ENCODE results near the gene NHSL1. TPM values are rescaled to one million over a fixed set of nuclear protein-coding genes. Genes with fewer than 3 reads are reported as not detected.

NHSL1 gene
- total and polyA plus RNA-seq, 2 donors (not counting 3 experiments of a cell fraction or from before 2014, with no cell fraction given): 24.8 to 55.0 TPM

GRCh38 chr6:138383776-138384175 lies 115.5 kb downstream of the NHSL1 start:
- Histone ChIP-seq H3K36me3 (ENCODE audit: control insufficient read depth in 2 of 2, extremely low read depth in 1 of 2, insufficient read depth in 2 of 2, low read length in 2 of 2) (no peaks in the 10 kb centered on the region), H3K27ac (ENCODE audit: insufficient read depth, low read depth, low read length) (no peak overlapping the region), H3K4me1 (ENCODE audit: control insufficient read depth, extremely low read depth, insufficient read depth, low read length) (no peaks in the 10 kb centered on the region), H3K9me1 (replicated peaks; ENCODE audit: control insufficient read depth, extremely low read depth, insufficient read depth, low read length) (peaks cover 2% of the 10 kb centered on the region), H3K9ac (replicated peaks; ENCODE audit: extremely low read depth, insufficient read depth, low read length) (no peak overlapping the region), H3K79me2 (ENCODE audit: control insufficient read depth, insufficient read depth, low read length) (no peaks in the 10 kb centered on the region), H2AFZ (ENCODE audit: low read depth, low read length) (no peak overlapping the region), H3K4me2 (ENCODE audit: insufficient read depth, low read length) (no peak overlapping the region), H3K27me3 (ENCODE audit: control insufficient read depth in 2 of 2, insufficient read depth in 2 of 2, low read length in 2 of 2) (no peaks in the 10 kb centered on the region), H3K9me3 (replicated peaks; ENCODE audit: control insufficient read depth, insufficient read depth, low read length) (no peaks in the 10 kb centered on the region), H4K20me1 (replicated peaks; ENCODE audit: control insufficient read depth, extremely low read depth, insufficient read depth, low read length) (no peaks in the 10 kb centered on the region), H3K4me3 (replicated peaks in 1 of 3; ENCODE audit: insufficient read depth in 1 of 3, low read depth in 1 of 3, low read length in 3 of 3) (no peak overlapping the region)
- intact Hi-C loops (cut with micrococcal nuclease): no loop called here
- TF ChIP-seq POLR2A (IDR thresholded peaks at IDR 0.05; ENCODE audit: low read depth, low read length) (no peak), MAX (IDR thresholded peaks at IDR 0.05; ENCODE audit: insufficient read depth, insufficient read length) (no peak), EZH2 (IDR thresholded peaks at IDR 0.05; ENCODE audit: borderline replicate concordance, low read depth, low read length, severe bottlenecking) (no peak), JUN (IDR thresholded peaks at IDR 0.05; ENCODE audit: borderline replicate concordance, insufficient read depth, insufficient read length, low read depth) (no peak), FOS (IDR thresholded peaks at IDR 0.05; ENCODE audit: borderline replicate concordance, insufficient read depth, low read length) (no peak), CTCF (IDR thresholded peaks at IDR 0.05; ENCODE audit: extremely low read depth in 1 of 2, insufficient read depth in 1 of 2, low read depth in 1 of 2, low read length in 2 of 2) (no peak), GATA2 (IDR thresholded peaks at IDR 0.05; ENCODE audit: insufficient read depth, insufficient read length, low read depth, low read length) (no peak)
- ChIA-PET POLR2A (no interaction called here), CTCF (interaction anchor here (1.7 kb wide), 1 partner anchor 12 kb away, joined by 9 read pairs; no protein-coding TSS in a partner anchor)
- no peak for DNase-seq (ENCODE audit: low read depth, low spot score)
- BruUV-seq (replicated peaks): no TSS peak
- FAIRE-seq: no peak
- dilution Hi-C loops (cut with MboI; ENCODE audit: extremely low pct_ligation_motif_present, low sequenced_read_pairs): no loop called here

Measured in endothelial cell of umbilical vein (primary cell).